MCF 10A (cell line): Measurements from ENCODE around the gene SH3D19. TPM values are rescaled to one million over a fixed set of nuclear protein-coding genes. Genes with fewer than 3 reads are reported as not detected.

ENCODE experiments used
- BruUV-seq: library from RNA; stranded (reverse); fragments of 400-500 nt; replicated peaks from 2 replicates; lab custom pipeline; 2021; lab: Mats Ljungman, UMichigan
- CTCF ChIA-PET: fragments of 300-600 bp; sonication (Branson Sonifier 250); formaldehyde crosslinking; extraction: SDS; loops from one replicate; lab custom pipeline; 2021; ENCODE audit warnings: antibody characterized with exemption, inconsistent platforms; lab: Yijun Ruan, JAX
- POLR2A ChIA-PET: fragments of 300-600, 350-650 bp; sonication (Branson Sonifier 250); formaldehyde crosslinking; extraction: SDS; loops from one replicate; lab custom pipeline; 2020; ENCODE audit warnings: antibody characterized with exemption, inconsistent platforms; lab: Yijun Ruan, JAX
- DNase-seq: peaks from one replicate; pipeline ENCODE4 v3.0.0-alpha.2; 2018; ENCODE audit not compliant: unreplicated experiment
- H3K27ac Mint-ChIP-seq: one replicate; pipeline ENCODE4 v1.8.0; 2022; ENCODE audit warnings: mild to moderate bottlenecking, low read depth, mixed read lengths; ENCODE audit not compliant: unreplicated experiment
- H3K27me3 Mint-ChIP-seq: one replicate; pipeline ENCODE4 v1.8.0; 2022; ENCODE audit warnings: mixed read lengths; ENCODE audit not compliant: insufficient read depth, unreplicated experiment
- H3K36me3 Mint-ChIP-seq: one replicate; pipeline ENCODE4 v1.8.0; 2022; ENCODE audit warnings: mild to moderate bottlenecking, moderate library complexity, mixed read lengths; ENCODE audit not compliant: insufficient read depth, unreplicated experiment
- H3K4me1 Mint-ChIP-seq: one replicate; pipeline ENCODE4 v1.8.0; 2022; ENCODE audit warnings: mixed read lengths; ENCODE audit not compliant: insufficient read depth, unreplicated experiment
- H3K4me3 Mint-ChIP-seq: one replicate; pipeline ENCODE4 v1.8.0; 2022; ENCODE audit warnings: mild to moderate bottlenecking, moderate library complexity, mixed read lengths; ENCODE audit not compliant: unreplicated experiment
- H3K9me3 Mint-ChIP-seq: one replicate; pipeline ENCODE4 v1.8.0; 2022; ENCODE audit warnings: mixed read lengths; ENCODE audit not compliant: unreplicated experiment
- CTCF ChIP-seq: fragments of 200-600 bp; IDR thresholded peaks from one replicate; pipeline ENCODE4 v1.8.0; 2022; ENCODE audit warnings: antibody characterized with exemption, mild to moderate bottlenecking; ENCODE audit not compliant: unreplicated experiment
- intact Hi-C: fragments of 100-400 bp; cut with micrococcal nuclease; formaldehyde crosslinking; loops from 2 replicates; pipeline ENCODE4 v1.14.1; 2022
- total RNA-seq: library from RNA; stranded (reverse); gene quantifications from 2 replicates; pipeline ENCODE4 v1.2.3, GENCODE V29; 2022

The SH3D19 gene
- total RNA-seq, 1 experiment from 2014 or later = 51.3 TPM

GRCh38 chr4:151147000-151147399 is 178.4 kb downstream of the SH3D19 start:
- no peak overlapping the region for H3K4me3 Mint-ChIP-seq
- H3K27ac Mint-ChIP-seq = peak overlapping the region; percentile 66
- TF ChIP-seq CTCF = no peak
- H3K27me3 Mint-ChIP-seq = no peaks in the 10 kb centered on the region
- CTCF ChIA-PET = interaction anchor here (0.6 to 0.7 kb wide), 2 partner anchors 12 to 394 kb away, joined by 3 read pairs; no protein-coding TSS in a partner anchor
- H3K9me3 Mint-ChIP-seq = no peaks in the 10 kb centered on the region
- POLR2A ChIA-PET = interaction anchor here (0.6 to 1.1 kb wide), 2 partner anchors 33 to 48 kb away, joined by 3 read pairs; no protein-coding TSS in a partner anchor
- intact Hi-C loops = no loop called here
- H3K36me3 Mint-ChIP-seq = peaks cover 73% of the 10 kb centered on the region
- DNase-seq = peak; percentile 24
- no TSS peak for BruUV-seq
- H3K4me1 Mint-ChIP-seq = no peaks in the 10 kb centered on the region

- Mint-ChIP-seq H3K27me3 (no peaks in the 10 kb centered on the region), H3K27ac (no peak overlapping the region), H3K36me3 (peaks cover 80% of the 10 kb centered on the region), H3K9me3 (no peaks in the 10 kb centered on the region), H3K4me1 (no peaks in the 10 kb centered on the region), H3K4me3 (no peak overlapping the region)
- ChIA-PET CTCF (interaction anchor here (0.6 to 0.8 kb wide), 2 partner anchors 9 to 1684 kb away, joined by 3 read pairs; no protein-coding TSS in a partner anchor), POLR2A (interaction anchor here (0.6 kb wide), 1 partner anchor 1297 kb away, joined by 3 read pairs; no protein-coding TSS in a partner anchor)
- intact Hi-C loops = no loop called here
- no peak for TF ChIP-seq CTCF
- BruUV-seq = no TSS peak
- no peak for DNase-seq
Observed at GRCh38 chr4:151144329-151145072, 180.9 kb downstream of the SH3D19 start.

GRCh38 chr4:151143811-151144210 is 181.6 kb downstream of the SH3D19 start:
- Mint-ChIP-seq H3K9me3 (no peaks in the 10 kb centered on the region), H3K27ac (no peak overlapping the region), H3K4me3 (no peak overlapping the region), H3K4me1 (no peaks in the 10 kb centered on the region), H3K36me3 (peaks cover 78% of the 10 kb centered on the region), H3K27me3 (no peaks in the 10 kb centered on the region)
- ChIA-PET CTCF (interaction anchor here (0.8 kb wide), 1 partner anchor 9 kb away, joined by 3 read pairs; no protein-coding TSS in a partner anchor), POLR2A (interaction anchor here (0.6 kb wide), 1 partner anchor 1298 kb away, joined by 3 read pairs; no protein-coding TSS in a partner anchor)
- TF ChIP-seq CTCF = no peak
- no peak for DNase-seq
- no TSS peak for BruUV-seq
- intact Hi-C loops = no loop called here

- Mint-ChIP-seq H3K4me3 (no peak overlapping the region), H3K9me3 (no peaks in the 10 kb centered on the region), H3K27ac (no peak overlapping the region), H3K36me3 (peaks cover 72% of the 10 kb centered on the region), H3K27me3 (no peaks in the 10 kb centered on the region), H3K4me1 (no peaks in the 10 kb centered on the region)
- no peak for TF ChIP-seq CTCF
- no peak for DNase-seq
- ChIA-PET POLR2A (no interaction called here), CTCF (interaction anchor here (0.7 kb wide), 1 partner anchor 1243 kb away, joined by 3 read pairs; no protein-coding TSS in a partner anchor)
- intact Hi-C loops = no loop called here
- no TSS peak for BruUV-seq
Observed at GRCh38 chr4:151143162-151143561, 182.2 kb downstream of the SH3D19 start.
